VCaP (cell line): ENCODE data around the gene TPGS1.

Source experiments
- H3K27ac ChIP-seq: fragments of 450-650 bp; 2 replicates; pipeline ENCODE4 v1.5.1; 2017
- CTCF ChIP-seq: fragments of 450-650 bp; conservative IDR thresholded peaks from 2 replicates; pipeline ENCODE4 v1.5.1; 2017; ENCODE audit warnings: mild to moderate bottlenecking, moderate library complexity

TPGS1 gene

GRCh38 chr19:511101-511851, 4.0 kb downstream of the TPGS1 start:
- H3K27ac ChIP-seq, result no peak overlapping the region

GRCh38 chr19:512547-513365, 5.5 kb downstream of the TPGS1 start:
- H3K27ac ChIP-seq, result no peak overlapping the region
- TF ChIP-seq CTCF, result no peak

More at GRCh38 chr19:511101-511851, 4.0 kb downstream of the TPGS1 start:
- TF ChIP-seq CTCF, result no peak

GRCh38 chr19:513368-514165, 6.3 kb downstream of the TPGS1 start:
- TF ChIP-seq CTCF, result no peak
- H3K27ac ChIP-seq, result no peak overlapping the region

- no peak overlapping the region for H3K27ac ChIP-seq
- TF ChIP-seq CTCF, result no peak
Observed at GRCh38 chr19:514166-514663, 6.9 kb downstream of the TPGS1 start.

- no peak for TF ChIP-seq CTCF
- no peak overlapping the region for H3K27ac ChIP-seq
Observed at GRCh38 chr19:517721-518597, 10.7 kb downstream of the TPGS1 start.

- no peak overlapping the region for H3K27ac ChIP-seq
- no peak for TF ChIP-seq CTCF
Observed at GRCh38 chr19:518598-519231, 11.4 kb downstream of the TPGS1 start.
